Progenitor cell of endocrine pancreas (in vitro differentiated cells): ENCODE data around the gene CLTC. TPM values are rescaled to one million over a fixed set of nuclear protein-coding genes. Genes with fewer than 3 reads are reported as not detected.

Source experiments
- DNase-seq: peaks from one replicate; pipeline ENCODE4 v3.0.0; 2021; ENCODE audit warnings: low spot score; ENCODE audit not compliant: unreplicated experiment
- H3K27ac Mint-ChIP-seq: 2 replicates; pipeline ENCODE4 v1.8.0; 2021; ENCODE audit warnings: mild to moderate bottlenecking, moderate library complexity, mixed read lengths
- H3K27me3 Mint-ChIP-seq: 2 replicates; pipeline ENCODE4 v1.8.0; 2021; ENCODE audit warnings: mixed read lengths
- H3K36me3 Mint-ChIP-seq: 2 replicates; pipeline ENCODE4 v1.8.0; 2022; ENCODE audit warnings: mixed read lengths; ENCODE audit not compliant: insufficient read depth
- H3K4me1 Mint-ChIP-seq: 2 replicates; pipeline ENCODE4 v1.8.0; 2021; ENCODE audit warnings: low read depth, mixed read lengths
- H3K4me3 Mint-ChIP-seq: 2 replicates; pipeline ENCODE4 v1.8.0; 2021; ENCODE audit warnings: low read depth, mild to moderate bottlenecking, moderate library complexity, mixed read lengths
- H3K9me3 Mint-ChIP-seq: 2 replicates; pipeline ENCODE4 v1.8.0; 2021; ENCODE audit warnings: low read depth, mixed read lengths
- CTCF ChIP-seq: fragments of 200-600 bp; sonication (generic); IDR thresholded peaks from one replicate; pipeline ENCODE4 v1.5.0; 2021; ENCODE audit warnings: antibody characterized with exemption, mild to moderate bottlenecking; ENCODE audit not compliant: unreplicated experiment
- total RNA-seq: library from RNA; stranded (reverse); gene quantifications from 2 replicates; pipeline ENCODE4 v1.2.1, GENCODE V29; 2021

The CLTC gene
- total RNA-seq, 1 donor from 2014 or later, result 185 TPM

GRCh38 chr17:59693582-59693981 lies 73.9 kb downstream of the CLTC start:
- no peak for TF ChIP-seq CTCF
- Mint-ChIP-seq H3K27me3 (no peaks in the 10 kb centered on the region), H3K27ac (peak overlapping the region; percentile 89), H3K36me3 (peaks cover 30% of the 10 kb centered on the region), H3K4me3 (no peak overlapping the region), H3K4me1 (no peaks in the 10 kb centered on the region), H3K9me3 (no peaks in the 10 kb centered on the region)
- DNase-seq, result no peak

GRCh38 chr17:59694344-59694743 lies 74.6 kb downstream of the CLTC start:
- Mint-ChIP-seq H3K9me3 (no peaks in the 10 kb centered on the region), H3K4me3 (no peak overlapping the region), H3K27ac (peak overlapping the region; percentile 9), H3K27me3 (no peaks in the 10 kb centered on the region), H3K36me3 (peaks cover 32% of the 10 kb centered on the region), H3K4me1 (no peaks in the 10 kb centered on the region)
- DNase-seq, result no peak
- no peak for TF ChIP-seq CTCF

GRCh38 chr17:59695945-59696681 lies 76.4 kb downstream of the CLTC start:
- DNase-seq, result no peak
- Mint-ChIP-seq H3K9me3 (no peaks in the 10 kb centered on the region), H3K27me3 (no peaks in the 10 kb centered on the region), H3K4me1 (no peaks in the 10 kb centered on the region), H3K27ac (no peak overlapping the region), H3K36me3 (peaks cover 22% of the 10 kb centered on the region), H3K4me3 (no peak overlapping the region)
- TF ChIP-seq CTCF, result no peak

- H3K27ac Mint-ChIP-seq, result peak overlapping the region; percentile 33
- H3K36me3 Mint-ChIP-seq, result peaks cover 19% of the 10 kb centered on the region
- no peak overlapping the region for H3K4me3 Mint-ChIP-seq
- H3K9me3 Mint-ChIP-seq, result no peaks in the 10 kb centered on the region
- no peaks in the 10 kb centered on the region for H3K27me3 Mint-ChIP-seq
- no peak for TF ChIP-seq CTCF
- no peaks in the 10 kb centered on the region for H3K4me1 Mint-ChIP-seq
- DNase-seq, result no peak
Measured at GRCh38 chr17:59696682-59697277, 77.1 kb downstream of the CLTC start.

- Mint-ChIP-seq H3K4me1 (peaks cover 4% of the 10 kb centered on the region), H3K36me3 (peaks cover 18% of the 10 kb centered on the region), H3K4me3 (no peak overlapping the region), H3K27ac (peak overlapping the region; percentile 15), H3K9me3 (no peaks in the 10 kb centered on the region), H3K27me3 (no peaks in the 10 kb centered on the region)
- no peak for TF ChIP-seq CTCF
- no peak for DNase-seq
Measured at GRCh38 chr17:59698143-59698542, 78.4 kb downstream of the CLTC start.
